Measurements from ENCODE around the gene SMIM10. TPM values are rescaled to one million over a fixed set of nuclear protein-coding genes. Genes with fewer than 3 reads are reported as not detected.

SMIM10 gene
- 10 to 100 TPM in 1 of 4 donors, 1 to 10 TPM in 3; 3.6 to 10.4 (median 6.6) TPM for total RNA-seq

GRCh38 chrX:134990801-134991481 is at the start of gene SMIM10:
Gene SMIM10, plus strand, starts transcription at chrX:134990991. Its CDS starts 105 bp downstream, at chrX:134991096.
- no peak for TF ChIP-seq CTCF (IDR thresholded peaks at IDR 0.05; ENCODE audit: low read depth)

- no peak for TF ChIP-seq CTCF (IDR thresholded peaks at IDR 0.05; ENCODE audit: low read depth)
Measured at GRCh38 chrX:134948333-134949241, 42.2 kb upstream of the SMIM10 start.

- TF ChIP-seq CTCF (IDR thresholded peaks at IDR 0.05; ENCODE audit: low read depth): no peak
Measured at GRCh38 chrX:134949271-134949670, 41.5 kb upstream of the SMIM10 start.

GRCh38 chrX:134957836-134958235 is 33.0 kb upstream of the SMIM10 start:
- no peak for TF ChIP-seq CTCF (IDR thresholded peaks at IDR 0.05; ENCODE audit: low read depth)

GRCh38 chrX:134963041-134963440 is 27.8 kb upstream of the SMIM10 start:
- no peak for TF ChIP-seq CTCF (IDR thresholded peaks at IDR 0.05; ENCODE audit: low read depth)

- TF ChIP-seq CTCF (IDR thresholded peaks at IDR 0.05; ENCODE audit: low read depth): no peak
Measured at GRCh38 chrX:134969726-134970125, 21.1 kb upstream of the SMIM10 start.

GRCh38 chrX:134971926-134972325 is 18.9 kb upstream of the SMIM10 start:
- no peak for TF ChIP-seq CTCF (IDR thresholded peaks at IDR 0.05; ENCODE audit: low read depth)
